ENCODE results near the gene FAM81A.

Gene FAM81A

GRCh38 chr15:59543721-59544547 is 105.9 kb downstream of the FAM81A start:
- no peak for DNase-seq

- no peak for DNase-seq
Observed at GRCh38 chr15:59545573-59545972, 107.6 kb downstream of the FAM81A start.

DNA sequence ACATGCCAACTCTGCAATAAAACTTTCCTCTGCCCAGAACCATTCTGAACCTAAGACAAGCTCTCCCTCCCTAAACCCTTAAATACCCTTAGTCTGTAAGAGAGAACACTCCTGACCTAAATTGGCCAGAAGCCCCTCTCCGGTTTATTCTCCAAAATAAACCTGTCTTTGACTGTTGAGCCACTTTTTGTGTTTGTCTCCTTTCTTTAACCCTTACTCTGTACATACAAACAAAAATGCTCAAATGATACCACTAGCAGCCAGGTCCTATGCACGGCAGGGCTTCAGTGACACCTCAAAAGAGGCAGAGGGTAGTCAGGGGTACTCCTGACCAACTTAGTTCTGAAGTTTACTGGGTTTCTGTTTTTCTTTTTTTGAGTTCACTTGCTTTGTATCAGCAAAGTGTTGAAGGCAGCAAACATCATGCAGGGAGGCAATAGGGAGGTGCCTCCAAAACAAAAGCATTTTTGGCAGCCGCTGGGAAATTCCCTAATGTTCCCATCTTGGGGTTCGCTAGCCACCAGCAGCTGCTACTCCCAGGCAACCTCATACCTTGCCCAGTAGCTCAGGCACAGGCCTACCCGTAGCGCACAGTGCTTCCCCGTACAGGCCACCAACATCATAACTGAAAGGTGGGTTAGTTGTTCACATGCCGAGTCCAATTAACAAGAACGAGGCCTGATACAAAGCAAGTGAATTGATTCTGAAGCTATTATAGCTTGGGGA is 110.7 kb downstream of the FAM81A start:
- DNase-seq = no peak

GRCh38 chr15:59549301-59550185 is 111.6 kb downstream of the FAM81A start:
- DNase-seq = no peak

DNA sequence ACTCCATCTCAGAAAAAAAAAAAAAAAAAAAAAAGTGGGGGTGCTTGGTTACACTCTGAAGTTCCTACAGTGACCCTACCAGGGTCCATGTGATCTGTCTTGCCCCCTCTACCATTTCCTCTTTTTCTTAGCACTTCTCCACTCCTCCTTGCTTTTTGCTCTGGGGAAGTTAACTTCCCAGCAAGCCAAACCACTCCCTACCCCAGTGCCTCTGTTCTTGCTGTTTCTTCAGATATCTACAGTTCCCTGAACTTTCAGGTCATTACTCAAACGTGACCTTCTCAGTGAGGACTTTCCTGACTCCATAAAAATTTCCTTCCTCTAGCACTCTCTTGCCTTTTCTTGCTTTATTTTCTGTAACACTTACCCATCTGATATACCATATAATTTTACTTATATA is 112.5 kb downstream of the FAM81A start:
- no peak for DNase-seq

- no peak for DNase-seq
Observed at GRCh38 chr15:59550956-59551355, 113.0 kb downstream of the FAM81A start.

DNA sequence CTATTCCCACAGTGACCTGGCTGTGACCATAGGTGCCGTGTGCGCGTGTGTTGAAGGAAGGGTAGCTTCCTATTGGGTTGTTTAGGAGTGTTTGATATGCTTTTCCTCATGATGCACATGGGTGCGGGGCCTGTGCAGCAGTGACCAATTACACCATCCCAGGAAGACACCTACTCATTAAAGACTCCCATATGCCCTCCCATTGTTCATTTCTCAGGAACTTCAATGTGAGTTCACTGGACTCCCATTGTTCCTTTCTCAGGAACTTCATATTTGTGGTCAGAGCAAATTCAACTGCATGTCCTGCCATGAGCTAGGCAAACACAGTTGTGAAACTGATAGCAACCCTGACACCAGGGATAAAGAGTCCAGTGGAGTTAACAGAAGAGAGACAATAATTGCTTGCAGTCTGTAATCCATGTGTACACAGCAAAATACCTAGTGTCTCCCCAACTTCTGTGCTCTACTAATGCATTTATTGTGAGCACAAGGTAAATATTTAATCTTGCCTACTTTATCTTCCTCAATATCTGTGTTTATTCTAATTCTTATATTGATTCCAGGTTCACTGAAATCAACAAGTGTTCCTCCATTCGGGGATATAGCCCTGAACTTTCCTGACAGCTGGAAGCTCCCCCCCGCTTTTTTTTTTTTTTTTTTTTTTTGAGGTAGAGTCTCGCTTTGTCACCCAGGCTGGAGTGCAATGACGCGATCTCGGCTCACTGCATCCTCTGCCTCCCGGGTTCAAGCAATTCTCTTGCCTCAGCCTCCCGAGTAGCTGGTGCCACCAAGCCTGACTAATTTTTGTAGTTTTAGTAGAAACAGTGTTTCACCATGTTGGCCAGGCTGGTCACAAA is 116.1 kb downstream of the FAM81A start:
- DNase-seq = no peak

DNA sequence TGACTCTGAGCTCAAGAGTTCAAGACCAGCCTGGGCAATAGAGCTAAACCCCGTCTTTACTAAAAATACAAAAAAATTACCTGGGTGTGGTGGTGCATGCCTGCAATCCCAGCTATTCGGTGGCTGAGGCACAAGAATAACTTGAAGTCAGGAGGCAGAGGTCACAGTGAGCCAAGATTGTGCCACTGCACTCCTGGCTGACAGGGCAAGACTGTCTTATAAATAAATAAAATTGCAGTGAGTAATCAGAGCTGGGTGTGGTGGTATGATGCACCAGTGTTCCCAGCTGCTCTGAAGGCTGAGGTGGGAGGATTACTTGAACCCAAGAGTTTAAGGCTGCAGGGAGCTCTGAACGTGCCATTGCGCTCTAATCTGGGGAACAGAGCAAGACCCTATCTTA is 117.7 kb downstream of the FAM81A start:
- DNase-seq = no peak

- DNase-seq = no peak
Observed at GRCh38 chr15:59556380-59556779, 118.4 kb downstream of the FAM81A start.

DNA sequence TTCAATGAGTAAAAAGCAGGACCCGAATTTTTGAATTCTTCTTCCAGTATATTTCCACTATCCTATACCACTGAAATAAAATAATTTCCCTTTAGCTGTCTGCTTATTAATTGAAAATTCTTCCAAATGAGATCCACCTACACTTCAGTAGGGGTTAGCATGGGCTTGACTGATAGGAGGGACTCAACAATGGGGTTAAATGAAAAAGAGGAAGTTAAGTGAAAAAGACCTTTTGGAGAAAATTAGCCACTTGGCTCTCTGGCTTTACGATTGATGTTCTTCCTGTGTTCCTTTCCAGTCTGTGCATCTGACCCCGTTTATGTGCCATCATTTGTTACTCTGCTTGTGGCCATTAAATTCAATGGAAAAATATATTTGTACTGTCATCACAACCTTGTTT is 119.6 kb downstream of the FAM81A start:
- no peak for DNase-seq

DNA sequence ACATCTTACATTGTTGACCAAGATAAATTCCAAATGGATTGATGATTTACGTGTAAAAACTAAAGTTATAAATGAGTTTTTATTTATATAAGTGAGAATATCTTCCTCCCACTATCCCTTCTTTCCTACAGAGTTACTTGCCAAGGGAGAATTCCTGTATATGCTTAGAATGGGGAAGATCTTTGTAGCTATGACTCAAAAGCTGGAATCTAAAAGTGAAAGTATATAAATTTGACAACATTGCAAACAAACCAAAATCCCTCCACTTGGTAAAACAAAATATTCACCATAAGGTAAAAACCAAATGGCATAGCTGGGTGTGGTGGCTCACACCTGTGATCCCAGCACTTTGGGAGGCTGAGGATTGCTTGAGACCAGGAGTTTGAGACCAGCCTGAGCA is 120.9 kb downstream of the FAM81A start:
- no peak for DNase-seq

DNA sequence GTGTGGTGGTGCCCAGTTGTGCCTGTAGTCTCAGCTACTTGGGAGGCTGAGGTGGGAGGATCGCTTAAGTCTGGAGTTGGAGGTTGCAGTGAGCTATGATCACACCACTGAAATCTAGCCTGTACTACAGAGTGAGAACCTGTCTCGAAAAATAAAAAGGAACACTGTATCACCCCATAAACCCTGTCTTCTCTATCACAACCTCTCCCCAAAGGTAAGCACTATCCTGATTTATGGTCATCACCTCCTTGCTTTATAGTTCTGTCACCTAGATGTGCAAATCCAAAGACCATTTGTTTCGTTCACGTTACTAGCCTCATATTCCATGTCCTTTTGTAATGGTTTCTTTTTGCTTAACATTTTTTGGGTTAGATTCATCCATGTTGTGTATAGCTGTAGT is 123.6 kb downstream of the FAM81A start:
- DNase-seq = no peak

DNA sequence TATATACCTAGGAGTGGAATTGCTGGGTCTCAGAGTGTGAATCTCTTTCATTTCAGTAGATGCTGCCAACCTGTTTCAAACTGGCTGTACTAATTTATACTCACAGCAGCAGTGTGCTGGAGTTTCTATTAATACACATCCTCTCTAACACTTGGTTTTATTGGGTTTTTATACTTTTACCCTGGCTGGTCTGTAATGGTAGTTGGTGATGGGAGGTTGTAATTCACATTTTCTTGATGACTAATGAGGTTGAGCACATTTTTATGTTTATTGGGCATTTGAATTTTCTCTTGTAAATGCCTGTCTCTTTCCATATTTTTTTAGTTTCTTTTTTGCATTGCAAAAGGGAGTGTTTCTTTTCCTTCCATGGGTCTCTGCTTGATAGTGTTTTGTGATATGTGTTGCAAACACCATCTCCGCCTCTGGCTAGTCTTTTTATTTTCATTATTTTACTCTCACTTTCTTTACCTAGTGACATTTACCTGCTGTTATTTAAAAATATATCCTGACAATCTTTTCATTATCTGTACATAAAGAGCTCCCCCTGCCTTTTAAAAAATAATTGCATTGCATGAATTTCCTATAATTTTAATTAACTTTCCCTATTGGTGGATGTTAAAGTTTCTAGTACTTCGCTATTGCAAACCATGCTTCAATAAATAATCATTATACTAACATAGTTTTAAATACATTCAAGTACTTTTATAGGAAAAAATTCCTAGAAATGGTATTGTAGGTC is 124.6 kb downstream of the FAM81A start:
- DNase-seq = no peak

DNA sequence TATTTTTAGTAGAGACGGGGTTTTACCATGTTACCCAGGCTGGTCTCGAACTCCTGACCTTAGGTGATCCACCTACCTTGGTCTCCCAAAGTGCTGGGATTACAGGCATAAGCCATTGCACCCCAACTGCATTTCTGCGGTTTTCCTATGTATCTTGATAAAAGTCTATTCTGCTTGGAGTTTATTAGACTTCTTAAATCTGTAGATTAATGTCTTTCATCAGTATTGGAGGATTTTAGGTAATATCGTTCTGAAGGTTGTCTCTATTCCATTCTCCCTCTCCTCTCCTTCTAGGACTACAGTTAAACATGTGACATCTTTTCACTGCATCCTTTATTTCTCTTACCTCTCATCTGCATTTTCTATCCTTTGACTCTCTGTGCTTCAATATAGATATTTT is 127.3 kb downstream of the FAM81A start:
- no peak for DNase-seq

DNA sequence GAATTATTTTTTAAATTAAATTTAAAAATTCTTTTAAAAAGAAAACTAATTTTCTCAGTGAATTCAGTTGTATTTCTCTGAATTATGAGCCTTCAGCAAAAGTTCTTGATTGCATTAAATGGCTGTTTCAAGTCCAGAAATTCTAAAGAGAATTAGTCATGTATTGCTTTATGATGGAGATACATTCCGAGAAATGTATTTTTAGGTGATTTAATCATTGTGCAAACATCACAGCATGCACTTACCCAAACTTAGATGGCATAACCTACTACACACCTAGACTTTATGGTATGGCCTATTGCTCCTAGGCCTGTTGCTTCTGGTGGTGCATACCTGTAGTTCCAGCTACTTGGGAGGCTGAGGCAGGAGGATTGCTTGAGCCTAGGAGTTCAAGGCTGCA is 129.3 kb downstream of the FAM81A start:
- DNase-seq = no peak

DNA sequence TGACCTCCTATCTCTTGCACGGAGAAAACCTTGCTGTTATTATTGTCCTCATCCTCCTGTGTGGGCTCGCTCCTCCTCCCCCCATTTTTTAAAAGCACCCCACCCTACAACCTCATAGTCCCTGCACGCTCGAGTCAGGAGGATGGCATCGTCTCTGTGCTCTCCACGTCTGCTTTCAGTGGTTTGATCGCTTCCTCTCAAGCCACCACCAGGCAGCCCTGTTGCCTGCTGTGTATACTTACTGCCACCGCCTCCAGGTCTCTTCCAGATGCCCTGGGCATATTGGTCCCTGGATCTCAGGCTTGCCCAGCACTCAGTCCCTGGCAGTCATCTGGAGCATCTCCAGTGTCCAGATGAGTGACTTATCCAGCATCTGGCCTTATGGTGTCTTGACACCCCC is 131.5 kb downstream of the FAM81A start:
- no peak for DNase-seq

- DNase-seq = no peak
Observed at GRCh38 chr15:59570315-59570714, 132.3 kb downstream of the FAM81A start.

GRCh38 chr15:59571606-59572005 is 133.6 kb downstream of the FAM81A start:
- DNase-seq = no peak
